ENCODE data around the gene TMEM54.

DNA sequence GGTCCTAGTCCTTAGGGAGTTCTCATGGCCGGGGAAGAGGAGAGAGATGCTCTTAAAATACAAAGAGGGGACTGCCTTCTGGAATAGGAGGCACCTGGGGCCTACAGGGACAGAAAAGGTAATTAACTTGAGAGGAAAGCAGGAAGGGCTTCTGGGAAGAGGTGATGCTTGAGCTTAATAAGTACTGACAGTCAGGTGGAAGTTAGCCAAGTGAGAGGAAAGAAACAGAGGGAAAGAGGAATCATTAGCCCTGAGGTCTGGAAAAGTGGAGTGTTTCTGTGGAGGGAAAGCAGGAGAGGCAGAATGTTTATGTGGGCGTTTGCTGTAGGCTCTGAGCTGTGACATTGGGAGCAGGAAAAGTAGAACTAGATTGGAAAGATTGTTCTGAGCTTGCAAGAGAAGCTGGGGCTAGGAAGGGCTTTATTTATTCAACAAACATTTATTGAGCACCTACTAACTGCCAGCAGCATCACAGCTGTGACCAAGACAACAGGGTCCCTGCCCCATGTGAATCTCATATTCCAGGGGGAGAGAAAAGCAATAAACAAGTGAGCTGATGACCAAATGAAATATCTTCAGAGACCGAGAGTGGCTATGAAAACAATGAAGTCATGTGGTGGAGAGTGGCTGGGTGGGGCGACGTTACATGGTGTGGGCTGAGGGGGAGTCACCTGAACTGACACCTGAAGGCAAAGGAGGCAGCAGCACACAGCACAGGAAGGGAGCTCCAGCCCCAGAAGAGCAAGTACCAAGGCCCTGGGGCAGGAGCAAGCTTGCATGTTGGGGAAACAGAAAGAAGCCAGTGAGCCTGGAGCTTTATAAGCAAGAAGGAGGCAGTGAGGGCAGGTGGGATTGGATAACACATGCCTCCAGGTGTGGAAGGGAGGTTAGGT is 26.1 kb downstream of the TMEM54 start:
- TF ChIP-seq TAF1 (IDR thresholded peaks at IDR 0.05; ENCODE audit: borderline replicate concordance, low read depth, low read length) (no peak), TBL1XR1 (IDR thresholded peaks at IDR 0.05; ENCODE audit: low read depth, low read length) (no peak), JUND (IDR thresholded peaks at IDR 0.05; ENCODE audit: low read depth, low read length) (no peak), BCL11A (IDR thresholded peaks at IDR 0.05; ENCODE audit: low read depth, low read length) (no peak), CHD4 (IDR thresholded peaks at IDR 0.05) (no peak), SPI1 (IDR thresholded peaks at IDR 0.05; ENCODE audit: borderline replicate concordance, insufficient read depth, low read depth, low read length) (no peak), SREBF2 (IDR thresholded peaks at IDR 0.05; ENCODE audit: low read length) (no peak), CTCF (IDR thresholded peaks at IDR 0.05 in 2 of 3, conservative IDR thresholded peaks at IDR 0.05 in 1 of 3; ENCODE audit: control insufficient read depth in 2 of 3, extremely low read depth in 1 of 3, insufficient read depth in 1 of 3, low read depth in 3 of 3, low read length in 3 of 3) (no peak), NR2C2 (IDR thresholded peaks at IDR 0.05; ENCODE audit: borderline replicate concordance, control insufficient read depth, insufficient read length, low read depth) (no peak), POLR2AphosphoS5 (IDR thresholded peaks at IDR 0.05; ENCODE audit: low read length) (no peak)

Data from GM12878 (cell line).